HCT116 (cell line): ENCODE data around the gene BICRA.

Experiments used
- CBX3 ChIP-seq: IDR thresholded peaks from 2 replicates; pipeline ENCODE4 v1.6.1; 2012; ENCODE audit warnings: low read depth
- EGR1 ChIP-seq: IDR thresholded peaks from 2 replicates; pipeline ENCODE4 v1.6.1; 2012; ENCODE audit warnings: low read depth
- EZH2 ChIP-seq: fragments of 200-600 bp; sonication (generic); IDR thresholded peaks from 2 replicates; pipeline ENCODE4 v1.6.1; 2017; ENCODE audit warnings: antibody characterized with exemption, mixed run types
- EZH2phosphoT487 ChIP-seq: fragments of 200-600 bp; IDR thresholded peaks from 2 replicates; pipeline ENCODE4 v1.6.1; 2018; ENCODE audit warnings: antibody characterized with exemption, borderline replicate concordance
- POLR2AphosphoS5 ChIP-seq: IDR thresholded peaks from 2 replicates; pipeline ENCODE4 v1.6.1; 2011; ENCODE audit warnings: mild to moderate bottlenecking, low read depth, low read length, moderate library complexity
- SP1 ChIP-seq: IDR thresholded peaks from 2 replicates; pipeline ENCODE4 v1.6.1; 2012; ENCODE audit warnings: low read depth
- TF ChIP-seq, protein P1 (sequence below), 3 experiments: fragments of 200-600 bp in 1 of 3; sonication (generic) in 1 of 3; IDR thresholded peaks in 2 of 3; conservative IDR thresholded peaks in 1 of 3; 2 replicates each; pipeline ENCODE4 v1.5.1; 2012 to 2017; ENCODE audit warnings: low read depth in 2 of 3, low read length in 2 of 3, antibody characterized with exemption in 1 of 3, borderline replicate concordance in 1 of 3, control low read depth in 1 of 3, mild to moderate bottlenecking in 1 of 3, mixed read lengths in 1 of 3, mixed run types in 1 of 3, moderate library complexity in 1 of 3; ENCODE audit not compliant: insufficient read depth in 1 of 3
- TF ChIP-seq, protein P2 (sequence below): IDR thresholded peaks from 2 replicates; pipeline ENCODE4 v1.6.1; 2012; ENCODE audit warnings: low read depth

DNA sequence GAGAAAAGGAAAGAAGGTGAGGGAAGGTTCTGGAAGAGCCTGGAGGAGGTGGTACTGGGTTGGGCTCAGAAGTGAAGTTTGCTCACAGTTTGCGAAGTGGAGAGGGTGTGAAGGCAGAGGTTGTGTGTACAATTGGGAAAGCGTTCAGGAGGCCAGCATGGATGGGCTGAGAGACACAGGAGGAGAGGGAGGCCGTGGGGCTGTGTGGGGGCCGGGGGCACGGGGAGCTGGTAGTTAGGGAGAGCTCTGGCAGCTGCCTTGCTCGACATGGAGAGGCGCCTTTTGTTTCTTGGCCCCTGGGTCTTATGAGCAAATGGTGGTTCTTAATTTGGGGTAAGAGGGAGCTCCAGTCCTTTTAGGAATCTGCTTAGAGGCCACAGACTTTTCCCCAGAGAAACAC is 16.7 kb downstream of the BICRA start:
- no peak for TF ChIP-seq POLR2AphosphoS5
- TF ChIP-seq EZH2, result no peak
- TF ChIP-seq, protein P1, sequence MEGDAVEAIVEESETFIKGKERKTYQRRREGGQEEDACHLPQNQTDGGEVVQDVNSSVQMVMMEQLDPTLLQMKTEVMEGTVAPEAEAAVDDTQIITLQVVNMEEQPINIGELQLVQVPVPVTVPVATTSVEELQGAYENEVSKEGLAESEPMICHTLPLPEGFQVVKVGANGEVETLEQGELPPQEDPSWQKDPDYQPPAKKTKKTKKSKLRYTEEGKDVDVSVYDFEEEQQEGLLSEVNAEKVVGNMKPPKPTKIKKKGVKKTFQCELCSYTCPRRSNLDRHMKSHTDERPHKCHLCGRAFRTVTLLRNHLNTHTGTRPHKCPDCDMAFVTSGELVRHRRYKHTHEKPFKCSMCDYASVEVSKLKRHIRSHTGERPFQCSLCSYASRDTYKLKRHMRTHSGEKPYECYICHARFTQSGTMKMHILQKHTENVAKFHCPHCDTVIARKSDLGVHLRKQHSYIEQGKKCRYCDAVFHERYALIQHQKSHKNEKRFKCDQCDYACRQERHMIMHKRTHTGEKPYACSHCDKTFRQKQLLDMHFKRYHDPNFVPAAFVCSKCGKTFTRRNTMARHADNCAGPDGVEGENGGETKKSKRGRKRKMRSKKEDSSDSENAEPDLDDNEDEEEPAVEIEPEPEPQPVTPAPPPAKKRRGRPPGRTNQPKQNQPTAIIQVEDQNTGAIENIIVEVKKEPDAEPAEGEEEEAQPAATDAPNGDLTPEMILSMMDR (IDR thresholded peaks at IDR 0.05 in 2 of 3, conservative IDR thresholded peaks at IDR 0.05 in 1 of 3; ENCODE audit: borderline replicate concordance in 1 of 3, insufficient read depth in 1 of 3, low read depth in 2 of 3, low read length in 2 of 3), result no peak
- no peak for TF ChIP-seq EGR1
- no peak for TF ChIP-seq SP1
- no peak for TF ChIP-seq CBX3
- TF ChIP-seq EZH2phosphoT487, result no peak
- TF ChIP-seq, protein P2, sequence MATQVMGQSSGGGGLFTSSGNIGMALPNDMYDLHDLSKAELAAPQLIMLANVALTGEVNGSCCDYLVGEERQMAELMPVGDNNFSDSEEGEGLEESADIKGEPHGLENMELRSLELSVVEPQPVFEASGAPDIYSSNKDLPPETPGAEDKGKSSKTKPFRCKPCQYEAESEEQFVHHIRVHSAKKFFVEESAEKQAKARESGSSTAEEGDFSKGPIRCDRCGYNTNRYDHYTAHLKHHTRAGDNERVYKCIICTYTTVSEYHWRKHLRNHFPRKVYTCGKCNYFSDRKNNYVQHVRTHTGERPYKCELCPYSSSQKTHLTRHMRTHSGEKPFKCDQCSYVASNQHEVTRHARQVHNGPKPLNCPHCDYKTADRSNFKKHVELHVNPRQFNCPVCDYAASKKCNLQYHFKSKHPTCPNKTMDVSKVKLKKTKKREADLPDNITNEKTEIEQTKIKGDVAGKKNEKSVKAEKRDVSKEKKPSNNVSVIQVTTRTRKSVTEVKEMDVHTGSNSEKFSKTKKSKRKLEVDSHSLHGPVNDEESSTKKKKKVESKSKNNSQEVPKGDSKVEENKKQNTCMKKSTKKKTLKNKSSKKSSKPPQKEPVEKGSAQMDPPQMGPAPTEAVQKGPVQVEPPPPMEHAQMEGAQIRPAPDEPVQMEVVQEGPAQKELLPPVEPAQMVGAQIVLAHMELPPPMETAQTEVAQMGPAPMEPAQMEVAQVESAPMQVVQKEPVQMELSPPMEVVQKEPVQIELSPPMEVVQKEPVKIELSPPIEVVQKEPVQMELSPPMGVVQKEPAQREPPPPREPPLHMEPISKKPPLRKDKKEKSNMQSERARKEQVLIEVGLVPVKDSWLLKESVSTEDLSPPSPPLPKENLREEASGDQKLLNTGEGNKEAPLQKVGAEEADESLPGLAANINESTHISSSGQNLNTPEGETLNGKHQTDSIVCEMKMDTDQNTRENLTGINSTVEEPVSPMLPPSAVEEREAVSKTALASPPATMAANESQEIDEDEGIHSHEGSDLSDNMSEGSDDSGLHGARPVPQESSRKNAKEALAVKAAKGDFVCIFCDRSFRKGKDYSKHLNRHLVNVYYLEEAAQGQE, result no peak
